HCT116 (cell line): ENCODE data around the gene HSD17B12. TPM values are rescaled to one million over a fixed set of nuclear protein-coding genes. Genes with fewer than 3 reads are reported as not detected.
"Not testable (repeated sequence)": the region's sequence is repeated elsewhere in the genome, so short reads cannot be mapped to it uniquely, and the experiment has no call there.

Source experiments
- ATAC-seq: fragments of 200-7000 bp; cut with Tn5 transposase; 2 replicates; pipeline ENCODE4 v1.9.1; 2020; ENCODE audit warnings: mild to moderate bottlenecking, moderate library complexity
- BruUV-seq: library from RNA; stranded (reverse); fragments of 400-500 nt; replicated peaks from 2 replicates; lab custom pipeline; 2021; lab: Mats Ljungman, UMichigan
- CTCF ChIA-PET: fragments of 300-600 bp; sonication (Branson Sonifier 250); formaldehyde crosslinking; loops from one replicate; lab custom pipeline; 2021; ENCODE audit warnings: antibody characterized with exemption; lab: Charles Lee
- POLR2A ChIA-PET: fragments of 300-600, 350-600 bp; sonication (Branson Sonifier 250); formaldehyde crosslinking; loops from one replicate; lab custom pipeline; 2021; ENCODE audit warnings: antibody characterized with exemption; lab: Charles Lee
- RAD21 ChIA-PET, 2 experiments: fragments of 300-600 bp; sonication (Branson Sonifier 250); formaldehyde crosslinking; loops; one replicate each; lab custom pipeline; 2023; ENCODE audit warnings: low total read pairs in 2 of 2; ENCODE audit not compliant: uncharacterized antibody in 2 of 2, unreplicated experiment in 2 of 2, low non-redundant PET in 1 of 2; lab: Charles Lee
- DNase-seq: peaks from one replicate; pipeline ENCODE4 v3.0.0-alpha.2; 2010; ENCODE audit warnings: low read depth, low spot score
- H2AFZ ChIP-seq: fragments of 200-600 bp; shearing (Covaris generic), sonication (generic); 2 replicates; pipeline ENCODE4 v1.6.1; 2017; ENCODE audit warnings: low read depth, mixed run types, mixed read lengths, antibody characterized with exemption, low read length; ENCODE audit not compliant: poor library complexity, severe bottlenecking
- H3K27ac ChIP-seq: 2 replicates; pipeline ENCODE4 v1.5.1; 2012; ENCODE audit warnings: low read depth, low read length
- H3K27me3 ChIP-seq: fragments of 200-600 bp; sonication (generic); 2 replicates; pipeline ENCODE4 v1.6.1; 2016; ENCODE audit warnings: mixed run types, low read length, mixed read lengths; ENCODE audit not compliant: insufficient read depth
- H3K36me3 ChIP-seq, 2 experiments: fragments of 200-500 bp in 1 of 2; fragments of 200-600 bp in 1 of 2; sonication (Bioruptor generic) in 1 of 2; sonication (generic) in 1 of 2; 2 replicates each; pipeline versions ENCODE4 v1.5.1 to v1.6.1; 2014 to 2016; ENCODE audit warnings: low read length in 2 of 2, inconsistent platforms in 1 of 2, mixed read lengths in 1 of 2, mixed run types in 1 of 2; ENCODE audit not compliant: insufficient read depth in 2 of 2, control insufficient read depth in 1 of 2
- H3K4me1 ChIP-seq, 2 experiments: fragments of 200-600 bp in 1 of 2; sonication (generic) in 1 of 2; 2 replicates each; pipeline versions ENCODE4 v1.5.1 to v1.6.1; 2012 to 2017; ENCODE audit warnings: low read length in 2 of 2, inconsistent platforms in 1 of 2, mild to moderate bottlenecking in 1 of 2, mixed read lengths in 1 of 2, mixed run types in 1 of 2, moderate library complexity in 1 of 2; ENCODE audit not compliant: insufficient read depth in 2 of 2, control insufficient read depth in 1 of 2
- H3K4me2 ChIP-seq: fragments of 200-600 bp; sonication (generic); 2 replicates; pipeline ENCODE4 v1.6.1; 2017; ENCODE audit warnings: mixed run types, low read length, mixed read lengths
- H3K4me3 ChIP-seq, 2 experiments: fragments of 200-600 bp in 1 of 2; sonication (generic) in 1 of 2; replicated peaks in 1 of 2; 2 replicates each; pipeline ENCODE4 v1.5.1; 2011 to 2016; ENCODE audit warnings: low read length in 2 of 2, control low read depth in 1 of 2, low read depth in 1 of 2, mild to moderate bottlenecking in 1 of 2, mixed read lengths in 1 of 2, mixed run types in 1 of 2
- H3K79me2 ChIP-seq: fragments of 200-600 bp; sonication (generic); 2 replicates; pipeline ENCODE4 v1.6.1; 2017; ENCODE audit warnings: mild to moderate bottlenecking, mixed run types, low read length, moderate library complexity, mixed read lengths; ENCODE audit not compliant: insufficient read depth
- H3K9ac ChIP-seq: fragments of 200-600 bp; sonication (generic); 2 replicates; pipeline ENCODE4 v1.6.1; 2016; ENCODE audit warnings: low read length, mixed read lengths
- H3K9me2 ChIP-seq: fragments of 200-600 bp; sonication (generic), shearing (Covaris generic); 2 replicates; pipeline ENCODE4 v1.6.1; 2017; ENCODE audit warnings: mixed run types, mild to moderate bottlenecking, moderate library complexity; ENCODE audit not compliant: insufficient read depth
- H3K9me3 ChIP-seq, 2 experiments: fragments of 200-500 bp in 1 of 2; fragments of 200-600 bp in 1 of 2; sonication (Bioruptor generic) in 1 of 2; sonication (generic) in 1 of 2; 2 replicates each; pipeline ENCODE4 v1.6.1; 2014 to 2017; ENCODE audit warnings: low read length in 2 of 2, mixed read lengths in 2 of 2, inconsistent platforms in 1 of 2, low read depth in 1 of 2, mild to moderate bottlenecking in 1 of 2, mixed run types in 1 of 2, moderate library complexity in 1 of 2; ENCODE audit not compliant: control insufficient read depth in 1 of 2, insufficient read depth in 1 of 2
- H4K20me1 ChIP-seq: fragments of 200-600 bp; sonication (generic), shearing (Covaris generic); 2 replicates; pipeline ENCODE4 v1.6.1; 2017; ENCODE audit warnings: mixed run types, mild to moderate bottlenecking, moderate library complexity; ENCODE audit not compliant: insufficient read depth
- CBX3 ChIP-seq: IDR thresholded peaks from 2 replicates; pipeline ENCODE4 v1.6.1; 2012; ENCODE audit warnings: low read depth
- CEBPB ChIP-seq: IDR thresholded peaks from 2 replicates; pipeline ENCODE4 v1.6.1; 2012; ENCODE audit warnings: low read depth
- EGR1 ChIP-seq: IDR thresholded peaks from 2 replicates; pipeline ENCODE4 v1.6.1; 2012; ENCODE audit warnings: low read depth
- EZH2phosphoT487 ChIP-seq: fragments of 200-600 bp; IDR thresholded peaks from 2 replicates; pipeline ENCODE4 v1.6.1; 2018; ENCODE audit warnings: antibody characterized with exemption, borderline replicate concordance
- JUND ChIP-seq: IDR thresholded peaks from 2 replicates; pipeline ENCODE4 v1.6.1; 2012
- POLR2AphosphoS5 ChIP-seq: IDR thresholded peaks from 2 replicates; pipeline ENCODE4 v1.6.1; 2011; ENCODE audit warnings: mild to moderate bottlenecking, low read depth, low read length, moderate library complexity
- RAD21 ChIP-seq: IDR thresholded peaks from 2 replicates; pipeline ENCODE4 v1.6.1; 2012; ENCODE audit warnings: low read depth, mild to moderate bottlenecking
- SIN3A ChIP-seq: IDR thresholded peaks from 2 replicates; pipeline ENCODE4 v1.6.1; 2012; ENCODE audit warnings: low read depth
- SRF ChIP-seq: IDR thresholded peaks from 2 replicates; pipeline ENCODE4 v1.6.1; 2012; ENCODE audit warnings: low read depth
- YY1 ChIP-seq: IDR thresholded peaks from 2 replicates; pipeline ENCODE4 v1.6.1; 2011; ENCODE audit warnings: low read length, low read depth, moderate library complexity, mild to moderate bottlenecking; ENCODE audit not compliant: insufficient replicate concordance; ENCODE audit errors: extremely low read depth
- ZFX ChIP-seq: fragments of 450-650 bp; IDR thresholded peaks from 2 replicates; pipeline ENCODE4 v1.6.1; 2017
- ZNF274 ChIP-seq: fragments of 200-500 bp; sonication (Bioruptor generic); IDR thresholded peaks from 2 replicates; pipeline ENCODE4 v1.6.1; 2014; ENCODE audit warnings: mild to moderate bottlenecking, low read depth, low read length, inconsistent platforms
- intact Hi-C: fragments of 100-400 bp; cut with micrococcal nuclease; formaldehyde crosslinking; loops from 2 replicates; pipeline ENCODE4 v1.10.0; 2022
- total RNA-seq: library from RNA; stranded (reverse); gene quantifications from one replicate; pipeline ENCODE4 v1.2.1, GENCODE V29; 2021; ENCODE audit not compliant: unreplicated experiment
- TF ChIP-seq, protein P1 (sequence below): IDR thresholded peaks from 2 replicates; pipeline ENCODE4 v1.6.1; 2012; ENCODE audit warnings: low read depth
- TF ChIP-seq, protein P2 (sequence below), 3 experiments: fragments of 200-600 bp in 1 of 3; sonication (generic) in 1 of 3; IDR thresholded peaks in 2 of 3; conservative IDR thresholded peaks in 1 of 3; 2 replicates each; pipeline ENCODE4 v1.5.1; 2012 to 2017; ENCODE audit warnings: low read depth in 2 of 3, low read length in 2 of 3, antibody characterized with exemption in 1 of 3, borderline replicate concordance in 1 of 3, control low read depth in 1 of 3, mild to moderate bottlenecking in 1 of 3, mixed read lengths in 1 of 3, mixed run types in 1 of 3, moderate library complexity in 1 of 3; ENCODE audit not compliant: insufficient read depth in 1 of 3
- TF ChIP-seq, protein P3 (sequence below): IDR thresholded peaks from 2 replicates; pipeline ENCODE4 v1.6.1; 2012

Gene HSD17B12
- total RNA-seq, 1 experiment from 2014 or later: 83.7 TPM

DNA sequence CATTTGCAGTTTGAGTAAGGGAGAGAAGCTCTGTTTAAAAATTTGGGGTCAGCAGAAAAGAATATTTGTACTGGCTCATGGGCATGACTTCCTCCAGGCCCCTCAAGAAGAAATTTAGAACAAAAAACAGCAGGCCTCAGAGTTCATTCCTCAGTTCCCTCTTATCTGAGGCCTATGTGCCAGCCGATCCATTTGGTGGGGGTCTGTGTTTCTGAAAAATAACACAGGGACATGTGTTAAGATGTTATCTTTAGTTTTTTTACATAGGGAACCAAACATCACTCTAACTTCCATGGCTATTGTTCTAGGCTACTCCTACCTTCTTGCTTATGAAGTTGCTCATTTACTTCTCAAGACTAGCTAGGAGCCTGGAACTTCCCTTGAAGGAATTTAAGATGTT is 16.2 kb upstream of the HSD17B12 start:
- H3K9ac ChIP-seq: no peak overlapping the region
- H2AFZ ChIP-seq: no peak overlapping the region
- TF ChIP-seq, protein P1, sequence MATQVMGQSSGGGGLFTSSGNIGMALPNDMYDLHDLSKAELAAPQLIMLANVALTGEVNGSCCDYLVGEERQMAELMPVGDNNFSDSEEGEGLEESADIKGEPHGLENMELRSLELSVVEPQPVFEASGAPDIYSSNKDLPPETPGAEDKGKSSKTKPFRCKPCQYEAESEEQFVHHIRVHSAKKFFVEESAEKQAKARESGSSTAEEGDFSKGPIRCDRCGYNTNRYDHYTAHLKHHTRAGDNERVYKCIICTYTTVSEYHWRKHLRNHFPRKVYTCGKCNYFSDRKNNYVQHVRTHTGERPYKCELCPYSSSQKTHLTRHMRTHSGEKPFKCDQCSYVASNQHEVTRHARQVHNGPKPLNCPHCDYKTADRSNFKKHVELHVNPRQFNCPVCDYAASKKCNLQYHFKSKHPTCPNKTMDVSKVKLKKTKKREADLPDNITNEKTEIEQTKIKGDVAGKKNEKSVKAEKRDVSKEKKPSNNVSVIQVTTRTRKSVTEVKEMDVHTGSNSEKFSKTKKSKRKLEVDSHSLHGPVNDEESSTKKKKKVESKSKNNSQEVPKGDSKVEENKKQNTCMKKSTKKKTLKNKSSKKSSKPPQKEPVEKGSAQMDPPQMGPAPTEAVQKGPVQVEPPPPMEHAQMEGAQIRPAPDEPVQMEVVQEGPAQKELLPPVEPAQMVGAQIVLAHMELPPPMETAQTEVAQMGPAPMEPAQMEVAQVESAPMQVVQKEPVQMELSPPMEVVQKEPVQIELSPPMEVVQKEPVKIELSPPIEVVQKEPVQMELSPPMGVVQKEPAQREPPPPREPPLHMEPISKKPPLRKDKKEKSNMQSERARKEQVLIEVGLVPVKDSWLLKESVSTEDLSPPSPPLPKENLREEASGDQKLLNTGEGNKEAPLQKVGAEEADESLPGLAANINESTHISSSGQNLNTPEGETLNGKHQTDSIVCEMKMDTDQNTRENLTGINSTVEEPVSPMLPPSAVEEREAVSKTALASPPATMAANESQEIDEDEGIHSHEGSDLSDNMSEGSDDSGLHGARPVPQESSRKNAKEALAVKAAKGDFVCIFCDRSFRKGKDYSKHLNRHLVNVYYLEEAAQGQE: no peak
- no peak for TF ChIP-seq YY1
- TF ChIP-seq CEBPB: no peak
- TF ChIP-seq, protein P2, sequence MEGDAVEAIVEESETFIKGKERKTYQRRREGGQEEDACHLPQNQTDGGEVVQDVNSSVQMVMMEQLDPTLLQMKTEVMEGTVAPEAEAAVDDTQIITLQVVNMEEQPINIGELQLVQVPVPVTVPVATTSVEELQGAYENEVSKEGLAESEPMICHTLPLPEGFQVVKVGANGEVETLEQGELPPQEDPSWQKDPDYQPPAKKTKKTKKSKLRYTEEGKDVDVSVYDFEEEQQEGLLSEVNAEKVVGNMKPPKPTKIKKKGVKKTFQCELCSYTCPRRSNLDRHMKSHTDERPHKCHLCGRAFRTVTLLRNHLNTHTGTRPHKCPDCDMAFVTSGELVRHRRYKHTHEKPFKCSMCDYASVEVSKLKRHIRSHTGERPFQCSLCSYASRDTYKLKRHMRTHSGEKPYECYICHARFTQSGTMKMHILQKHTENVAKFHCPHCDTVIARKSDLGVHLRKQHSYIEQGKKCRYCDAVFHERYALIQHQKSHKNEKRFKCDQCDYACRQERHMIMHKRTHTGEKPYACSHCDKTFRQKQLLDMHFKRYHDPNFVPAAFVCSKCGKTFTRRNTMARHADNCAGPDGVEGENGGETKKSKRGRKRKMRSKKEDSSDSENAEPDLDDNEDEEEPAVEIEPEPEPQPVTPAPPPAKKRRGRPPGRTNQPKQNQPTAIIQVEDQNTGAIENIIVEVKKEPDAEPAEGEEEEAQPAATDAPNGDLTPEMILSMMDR (IDR thresholded peaks at IDR 0.05 in 2 of 3, conservative IDR thresholded peaks at IDR 0.05 in 1 of 3; ENCODE audit: borderline replicate concordance in 1 of 3, insufficient read depth in 1 of 3, low read depth in 2 of 3, low read length in 2 of 3): no peak
- no peak for TF ChIP-seq SRF
- TF ChIP-seq CBX3: no peak
- TF ChIP-seq ZNF274: no peak
- no peak for TF ChIP-seq POLR2AphosphoS5
- TF ChIP-seq SIN3A: no peak
- TF ChIP-seq RAD21: no peak
- TF ChIP-seq, protein P3, sequence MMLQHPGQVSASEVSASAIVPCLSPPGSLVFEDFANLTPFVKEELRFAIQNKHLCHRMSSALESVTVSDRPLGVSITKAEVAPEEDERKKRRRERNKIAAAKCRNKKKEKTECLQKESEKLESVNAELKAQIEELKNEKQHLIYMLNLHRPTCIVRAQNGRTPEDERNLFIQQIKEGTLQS: no peak
- no peak for TF ChIP-seq ZFX
- no peak for TF ChIP-seq JUND
- no peak for TF ChIP-seq EZH2phosphoT487
- no peak for TF ChIP-seq EGR1
- no peaks in the 10 kb centered on the region for H3K9me2 ChIP-seq
- no peaks in the 10 kb centered on the region for H3K79me2 ChIP-seq
- POLR2A ChIA-PET: no interaction called here
- intact Hi-C loops: no loop called here
- H4K20me1 ChIP-seq: no peaks in the 10 kb centered on the region
- H3K4me3 ChIP-seq: no peak overlapping the region
- RAD21 ChIA-PET: no interaction called here
- no peak overlapping the region for H3K27ac ChIP-seq
- BruUV-seq: no TSS peak
- ATAC-seq: no peak
- DNase-seq: no peak
- CTCF ChIA-PET: no interaction called here
- no peaks in the 10 kb centered on the region for H3K4me1 ChIP-seq
- H3K36me3 ChIP-seq: no peaks in the 10 kb centered on the region
- H3K27me3 ChIP-seq: peaks cover 4% of the 10 kb centered on the region; the same call in 1 of the 2 replicates
- H3K4me2 ChIP-seq: no peak overlapping the region
- no peaks in the 10 kb centered on the region for H3K9me3 ChIP-seq

DNA sequence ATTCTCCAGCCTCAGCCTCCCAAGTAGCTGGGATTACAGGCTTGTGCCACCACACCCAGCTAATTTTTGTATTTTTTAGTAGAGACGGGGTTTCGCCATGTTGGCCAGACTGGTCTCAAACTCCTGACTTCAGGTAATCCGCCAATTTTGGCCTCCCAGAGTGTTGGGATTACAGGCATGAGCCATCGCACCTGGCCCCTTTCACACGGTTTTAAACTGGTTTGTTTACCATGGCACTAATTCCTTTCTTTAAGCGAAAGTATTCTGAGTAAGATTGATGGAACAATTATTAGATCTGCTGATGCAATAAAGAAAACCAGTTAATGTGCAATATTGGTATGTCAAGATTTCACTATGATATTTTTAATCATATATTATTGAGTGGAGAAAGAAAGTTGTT is 9.3 kb upstream of the HSD17B12 start:
- RAD21 ChIA-PET, H3K27me3 ChIP-seq, H2AFZ ChIP-seq, intact Hi-C loops, CTCF ChIA-PET, BruUV-seq, H3K79me2 ChIP-seq, H4K20me1 ChIP-seq, H3K9me2 ChIP-seq, H3K9me3 ChIP-seq, H3K27ac ChIP-seq, ATAC-seq, H3K9ac ChIP-seq, H3K4me2 ChIP-seq, DNase-seq, H3K4me3 ChIP-seq, H3K36me3 ChIP-seq, H3K4me1 ChIP-seq: not testable (repeated sequence)
- POLR2A ChIA-PET: interaction anchor here (2.3 kb wide), 1 partner anchor 9 kb away, joined by 9 read pairs; the partner anchor contains the start of gene HSD17B12
